ENCODE data around the gene HERPUD1. TPM values are rescaled to one million over a fixed set of nuclear protein-coding genes. Genes with fewer than 3 reads are reported as not detected.

Gene HERPUD1
- polyA plus RNA-seq, 1 of the 3 experiments (the other 2 are of a cell fraction): 46.3 TPM

- Histone ChIP-seq H4K20me1 (ENCODE audit: insufficient read depth) (peaks cover 72% of the 10 kb centered on the region), H3K9me2 (no peaks in the 10 kb centered on the region), H3K79me2 (ENCODE audit: insufficient read depth) (peaks cover 57% of the 10 kb centered on the region), H3K4me1 (ENCODE audit: control insufficient read depth in 1 of 2, insufficient read depth in 2 of 2, low read depth in 1 of 2, low read length in 1 of 2) (peaks cover 5 to 13% of the 10 kb centered on the region in 2 experiments; a peak in 3 of 4 replicates), H3K4me2 (no peak overlapping the region), H3K9ac (no peak overlapping the region), H2AFZ (ENCODE audit: low read depth) (no peak overlapping the region), H3F3A (replicated peaks; ENCODE audit: insufficient read depth) (peaks cover 35% of the 10 kb centered on the region), H3K9me3 (no peaks in the 10 kb centered on the region), H3K36me3 (replicated peaks in 1 of 2; ENCODE audit: control insufficient read depth in 1 of 2, insufficient read depth in 2 of 2, low read length in 1 of 2) (peaks cover 89 to 90% of the 10 kb centered on the region in 2 experiments), H3K4me3 (ENCODE audit: low read depth in 2 of 2, low read length in 1 of 2) (no peak overlapping the region), H3K27ac (ENCODE audit: low read depth in 2 of 2, low read length in 1 of 2) (no peak overlapping the region), H3K27me3 (ENCODE audit: insufficient read depth) (no peaks in the 10 kb centered on the region)
- DNase-seq: no peak
- no peak for TF ChIP-seq ELF1 (IDR thresholded peaks at IDR 0.05)
- no peak for TF ChIP-seq FOXM1 (IDR thresholded peaks at IDR 0.05; ENCODE audit: low read depth)
- TF ChIP-seq NRF1 (IDR thresholded peaks at IDR 0.05; ENCODE audit: low read depth, low read length): no peak
- TF ChIP-seq USF2 (IDR thresholded peaks at IDR 0.05; ENCODE audit: borderline replicate concordance, low read depth, low read length): no peak
- TF ChIP-seq MXI1 (IDR thresholded peaks at IDR 0.05; ENCODE audit: low read depth, low read length): no peak
- TF ChIP-seq TCF12 (IDR thresholded peaks at IDR 0.05): no peak
- no peak for TF ChIP-seq TEAD4 (IDR thresholded peaks at IDR 0.05; ENCODE audit: borderline replicate concordance, insufficient read depth)
- no peak for TF ChIP-seq FOSL2 (IDR thresholded peaks at IDR 0.05; ENCODE audit: borderline replicate concordance, low read depth)
- no peak for TF ChIP-seq CHD2 (IDR thresholded peaks at IDR 0.05; ENCODE audit: low read length, partially characterized antibody)
- TF ChIP-seq RFX5 (IDR thresholded peaks at IDR 0.05; ENCODE audit: low read length): no peak
- TF ChIP-seq GABPA (IDR thresholded peaks at IDR 0.05; ENCODE audit: low read depth): no peak
- no peak for TF ChIP-seq MAX (IDR thresholded peaks at IDR 0.05; ENCODE audit: low read depth)
- no peak for TF ChIP-seq NFIC (IDR thresholded peaks at IDR 0.05; ENCODE audit: borderline replicate concordance)
- TF ChIP-seq RAD21 (IDR thresholded peaks at IDR 0.05; ENCODE audit: low read length): no peak
- TF ChIP-seq CTCF (IDR thresholded peaks at IDR 0.05): no peak
- TF ChIP-seq TAF1 (IDR thresholded peaks at IDR 0.05; ENCODE audit: borderline replicate concordance, low read depth, low read length): no peak
- POLR2A ChIA-PET: no interaction called here
- 66% methylated on average over 4 of the region's 4 CpGs for WGBS (ENCODE audit: low lambda C conversion rate)
- CTCF ChIA-PET: interaction anchor here (1.0 to 1.8 kb wide), 2 partner anchors 11 to 73 kb away, joined by 3 to 7 read pairs; no protein-coding TSS in a partner anchor
These were observed 7.9 kb downstream of the HERPUD1 start for GRCh38 chr16:56939801-56940200.

GRCh38 chr16:56941092-56941491 is 9.2 kb downstream of the HERPUD1 start:
- WGBS (ENCODE audit: low lambda C conversion rate): 92% methylated on average over 2 of the region's 2 CpGs
- Histone ChIP-seq H3K36me3 (replicated peaks in 1 of 2; ENCODE audit: control insufficient read depth in 1 of 2, insufficient read depth in 2 of 2, low read length in 1 of 2) (peaks cover 85 to 86% of the 10 kb centered on the region in 2 experiments), H3F3A (replicated peaks; ENCODE audit: insufficient read depth) (peaks cover 39% of the 10 kb centered on the region), H3K9me3 (no peaks in the 10 kb centered on the region), H3K4me1 (ENCODE audit: control insufficient read depth in 1 of 2, insufficient read depth in 2 of 2, low read depth in 1 of 2, low read length in 1 of 2) (peaks cover 3 to 4% of the 10 kb centered on the region in 2 experiments; a peak in 2 of 4 replicates), H3K27ac (ENCODE audit: low read depth in 2 of 2, low read length in 1 of 2) (no peak overlapping the region), H3K27me3 (ENCODE audit: insufficient read depth) (no peaks in the 10 kb centered on the region), H3K4me2 (no peak overlapping the region), H3K9ac (no peak overlapping the region), H2AFZ (ENCODE audit: low read depth) (no peak overlapping the region), H3K79me2 (ENCODE audit: insufficient read depth) (peaks cover 44% of the 10 kb centered on the region), H4K20me1 (ENCODE audit: insufficient read depth) (peaks cover 59% of the 10 kb centered on the region), H3K9me2 (no peaks in the 10 kb centered on the region), H3K4me3 (ENCODE audit: low read depth in 2 of 2, low read length in 1 of 2) (no peak overlapping the region)
- POLR2A ChIA-PET: interaction anchor here (1.1 kb wide), 2 partner anchors 10 to 152 kb away, joined by 3 read pairs; no protein-coding TSS in a partner anchor
- CTCF ChIA-PET: interaction anchor here (1.1 to 1.7 kb wide), 3 partner anchors 10 to 78 kb away, joined by 3 to 12 read pairs (median 8); no protein-coding TSS in a partner anchor
- no peak for DNase-seq
- TF ChIP-seq CHD2 (IDR thresholded peaks at IDR 0.05; ENCODE audit: low read length, partially characterized antibody): no peak
- no peak for TF ChIP-seq CTCF (IDR thresholded peaks at IDR 0.05)
- TF ChIP-seq USF2 (IDR thresholded peaks at IDR 0.05; ENCODE audit: borderline replicate concordance, low read depth, low read length): no peak
- TF ChIP-seq ELF1 (IDR thresholded peaks at IDR 0.05): no peak
- no peak for TF ChIP-seq FOXM1 (IDR thresholded peaks at IDR 0.05; ENCODE audit: low read depth)
- no peak for TF ChIP-seq MAX (IDR thresholded peaks at IDR 0.05; ENCODE audit: low read depth)
- no peak for TF ChIP-seq TEAD4 (IDR thresholded peaks at IDR 0.05; ENCODE audit: borderline replicate concordance, insufficient read depth)
- TF ChIP-seq GABPA (IDR thresholded peaks at IDR 0.05; ENCODE audit: low read depth): no peak
- no peak for TF ChIP-seq SMC3 (IDR thresholded peaks at IDR 0.05; ENCODE audit: low read depth, low read length)
- no peak for TF ChIP-seq IRF3 (IDR thresholded peaks at IDR 0.05; ENCODE audit: low read depth, low read length)
- no peak for TF ChIP-seq RFX5 (IDR thresholded peaks at IDR 0.05; ENCODE audit: low read length)
- TF ChIP-seq SIN3A (IDR thresholded peaks at IDR 0.05; ENCODE audit: borderline replicate concordance, low read depth, low read length): no peak

Data from SK-N-SH (cell line).